ENCODE results near the gene GEMIN5.

DNA sequence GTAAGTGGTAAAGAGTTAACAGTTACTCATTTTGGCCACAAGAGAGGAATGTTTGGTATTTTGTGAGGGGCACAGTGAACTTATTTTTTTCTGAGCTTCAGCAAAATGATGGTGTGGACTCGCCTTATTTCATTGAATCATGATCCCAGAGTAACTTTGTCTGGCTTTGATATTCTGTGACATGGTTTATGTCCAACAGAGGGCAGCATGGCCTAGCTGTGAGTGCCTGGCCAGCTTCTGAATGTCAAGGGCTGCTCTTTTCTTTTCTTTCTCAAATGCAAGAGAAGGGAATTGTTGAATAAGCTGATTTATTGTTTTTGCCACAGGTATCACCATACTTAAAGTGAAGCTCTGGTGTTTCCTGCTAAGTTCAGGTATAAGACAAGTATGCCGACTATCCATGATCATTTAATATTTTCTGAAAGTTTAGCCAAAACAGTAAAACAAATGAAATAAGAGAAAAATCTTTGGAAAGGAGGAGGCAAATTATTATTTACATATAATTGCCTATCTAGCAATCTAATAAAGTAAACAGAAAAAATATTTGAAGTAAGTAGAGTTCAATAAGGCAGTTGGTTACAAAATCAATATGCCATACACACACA is 34.6 kb upstream of the GEMIN5 start:
- TF ChIP-seq CTCF (IDR thresholded peaks at IDR 0.05) (peak; percentile 43 to 75 (median 57)), POLR2A (IDR thresholded peaks at IDR 0.05) (no peak)
